Endodermal cell (in vitro differentiated cells): Measurements from ENCODE around the gene SMAD3. TPM values are rescaled to one million over a fixed set of nuclear protein-coding genes. Genes with fewer than 3 reads are reported as not detected.

ENCODE experiments used
- DNase-seq: peaks from one replicate; pipeline ENCODE4 v3.0.0-alpha.2; 2017
- H3K27ac ChIP-seq: 2 replicates; pipeline ENCODE4 v1.5.1; 2013; ENCODE audit warnings: mild to moderate bottlenecking, low read depth, low read length, moderate library complexity
- H3K27me3 ChIP-seq: 2 replicates; pipeline ENCODE4 v1.6.1; 2013; ENCODE audit warnings: mild to moderate bottlenecking, low read length, moderate library complexity; ENCODE audit not compliant: insufficient read depth, control insufficient read depth, poor library complexity, severe bottlenecking
- H3K36me3 ChIP-seq: 2 replicates; pipeline ENCODE4 v1.7.0; 2013; ENCODE audit warnings: mild to moderate bottlenecking, low read length, moderate library complexity; ENCODE audit not compliant: control insufficient read depth, insufficient read depth
- H3K4me1 ChIP-seq: one replicate; pipeline ENCODE4 v1.7.0; 2013; ENCODE audit warnings: low read length; ENCODE audit not compliant: control insufficient read depth, insufficient read depth
- H3K4me3 ChIP-seq: 2 replicates; pipeline ENCODE4 v1.5.1; 2013; ENCODE audit warnings: mild to moderate bottlenecking, low read length, moderate library complexity
- H3K9ac ChIP-seq: 2 replicates; pipeline ENCODE4 v1.6.1; 2013; ENCODE audit warnings: mild to moderate bottlenecking, low read length, moderate library complexity; ENCODE audit not compliant: poor library complexity, severe bottlenecking; ENCODE audit errors: extremely low read depth
- H3K9me3 ChIP-seq: 2 replicates; pipeline ENCODE4 v1.6.1; 2013; ENCODE audit warnings: mild to moderate bottlenecking, low read length, moderate library complexity; ENCODE audit not compliant: control insufficient read depth
- H3K27ac Mint-ChIP-seq: 2 replicates; pipeline ENCODE4 v1.8.0; 2020; ENCODE audit warnings: mixed read lengths
- H3K27me3 Mint-ChIP-seq: 2 replicates; pipeline ENCODE4 v1.8.0; 2021; ENCODE audit warnings: mild to moderate bottlenecking, mixed read lengths; ENCODE audit not compliant: insufficient read depth
- H3K36me3 Mint-ChIP-seq: 2 replicates; pipeline ENCODE4 v1.8.0; 2020; ENCODE audit warnings: low read depth, mixed read lengths
- H3K4me1 Mint-ChIP-seq: 2 replicates; pipeline ENCODE4 v1.8.0; 2020; ENCODE audit warnings: mixed read lengths
- H3K4me3 Mint-ChIP-seq: 2 replicates; pipeline ENCODE4 v1.8.0; 2020; ENCODE audit warnings: mild to moderate bottlenecking, moderate library complexity, mixed read lengths
- H3K9me3 Mint-ChIP-seq: 2 replicates; pipeline ENCODE4 v1.8.0; 2020; ENCODE audit warnings: mild to moderate bottlenecking, mixed read lengths
- WGBS, 2 experiments: methylation state at CpG; one replicate each; pipeline versions ENCODE4 v1.1.5 to v1.1.7; 2013; ENCODE audit warnings: missing lambda C conversion rate in 2 of 2, mixed read lengths in 1 of 2; ENCODE audit not compliant: insufficient coverage in 1 of 2, insufficient read length in 1 of 2; 5-methylcytosine and 5-hydroxymethylcytosine counted together
- total RNA-seq, 2 donors: library from RNA; stranded (reverse); fragmentation: NEBNext Ultra II Directional in 1 of 2; extraction: Animal tissue kit (Norgen Biotek cat#: 25700) in 1 of 2; gene quantifications; 2 replicates in 1 of 2; 3 replicates in 1 of 2; pipeline ENCODE4 v1.2.1, GENCODE V29; 2021
- TF ChIP-seq, protein P1 (sequence below): fragments of 200-600 bp; sonication (generic); conservative IDR thresholded peaks from 2 replicates; pipeline ENCODE4 v1.5.0; 2021; ENCODE audit warnings: antibody characterized with exemption, mild to moderate bottlenecking

The SMAD3 gene
- total RNA-seq, 2 donors from 2014 or later = 7.8 to 9.6 TPM

DNA sequence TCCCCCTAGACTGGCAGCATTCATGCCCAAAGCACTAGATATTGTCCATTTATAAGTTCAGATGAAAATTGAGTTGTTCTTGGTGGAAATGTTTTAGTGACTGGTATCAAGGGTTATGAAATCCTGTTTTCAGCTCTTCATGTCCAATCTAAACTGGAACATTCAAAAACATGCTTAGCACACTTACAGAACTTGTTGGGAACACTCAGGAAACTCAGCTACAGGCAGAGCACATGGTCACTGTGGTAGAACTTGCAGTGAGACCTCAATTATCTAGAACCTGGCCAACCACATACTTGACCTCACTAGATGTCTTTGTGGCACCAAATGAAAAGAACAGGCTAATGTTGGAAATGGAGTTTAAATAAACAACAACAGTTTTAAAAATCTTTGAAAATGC, 88.8 kb downstream of the SMAD3 start:
- no peak overlapping the region for H3K9ac ChIP-seq
- peaks cover 33% of the 10 kb centered on the region for H3K4me1 ChIP-seq
- peaks cover 37% of the 10 kb centered on the region for H3K4me1 Mint-ChIP-seq
- H3K4me3 ChIP-seq = no peak overlapping the region
- TF ChIP-seq, protein P1, sequence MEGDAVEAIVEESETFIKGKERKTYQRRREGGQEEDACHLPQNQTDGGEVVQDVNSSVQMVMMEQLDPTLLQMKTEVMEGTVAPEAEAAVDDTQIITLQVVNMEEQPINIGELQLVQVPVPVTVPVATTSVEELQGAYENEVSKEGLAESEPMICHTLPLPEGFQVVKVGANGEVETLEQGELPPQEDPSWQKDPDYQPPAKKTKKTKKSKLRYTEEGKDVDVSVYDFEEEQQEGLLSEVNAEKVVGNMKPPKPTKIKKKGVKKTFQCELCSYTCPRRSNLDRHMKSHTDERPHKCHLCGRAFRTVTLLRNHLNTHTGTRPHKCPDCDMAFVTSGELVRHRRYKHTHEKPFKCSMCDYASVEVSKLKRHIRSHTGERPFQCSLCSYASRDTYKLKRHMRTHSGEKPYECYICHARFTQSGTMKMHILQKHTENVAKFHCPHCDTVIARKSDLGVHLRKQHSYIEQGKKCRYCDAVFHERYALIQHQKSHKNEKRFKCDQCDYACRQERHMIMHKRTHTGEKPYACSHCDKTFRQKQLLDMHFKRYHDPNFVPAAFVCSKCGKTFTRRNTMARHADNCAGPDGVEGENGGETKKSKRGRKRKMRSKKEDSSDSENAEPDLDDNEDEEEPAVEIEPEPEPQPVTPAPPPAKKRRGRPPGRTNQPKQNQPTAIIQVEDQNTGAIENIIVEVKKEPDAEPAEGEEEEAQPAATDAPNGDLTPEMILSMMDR = no peak
- DNase-seq = no peak
- no peaks in the 10 kb centered on the region for H3K27me3 ChIP-seq
- H3K4me3 Mint-ChIP-seq = no peak overlapping the region
- peaks cover 15% of the 10 kb centered on the region for H3K27me3 Mint-ChIP-seq
- H3K27ac ChIP-seq = no peak overlapping the region
- peaks cover 7% of the 10 kb centered on the region for H3K36me3 ChIP-seq
- H3K9me3 Mint-ChIP-seq = peaks cover 5% of the 10 kb centered on the region
- peaks cover 6% of the 10 kb centered on the region for H3K36me3 Mint-ChIP-seq
- no peak overlapping the region for H3K27ac Mint-ChIP-seq
- peaks cover 8% of the 10 kb centered on the region for H3K9me3 ChIP-seq

DNA sequence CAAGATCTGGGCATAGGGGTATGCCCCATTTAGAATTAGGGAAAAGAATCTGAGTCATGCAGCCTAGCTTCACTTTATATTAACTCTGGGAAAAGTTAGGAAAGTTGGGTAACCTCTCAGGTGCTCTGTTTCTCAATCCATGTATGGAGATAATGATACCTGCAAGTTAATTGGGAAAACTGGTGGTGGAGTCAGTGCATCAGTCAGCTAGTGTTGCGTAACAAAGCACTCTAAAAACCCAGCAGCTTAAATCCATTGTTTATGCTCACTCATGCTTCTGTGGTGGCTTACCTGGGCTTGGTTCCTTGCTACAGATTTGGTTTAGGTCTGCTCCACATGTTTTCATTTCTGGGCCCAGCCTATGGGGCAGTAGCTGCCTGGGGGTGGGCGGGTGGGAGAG, 91.0 kb downstream of the SMAD3 start:
- H3K27ac ChIP-seq = no peak overlapping the region
- H3K27me3 Mint-ChIP-seq = peaks cover 20% of the 10 kb centered on the region
- H3K27me3 ChIP-seq = no peaks in the 10 kb centered on the region
- H3K4me1 Mint-ChIP-seq = peaks cover 25% of the 10 kb centered on the region
- H3K36me3 ChIP-seq = peaks cover 7% of the 10 kb centered on the region
- H3K4me1 ChIP-seq = peaks cover 22% of the 10 kb centered on the region
- TF ChIP-seq, protein P1 = no peak
- WGBS, 2 experiments = 100% methylated on average over 2 of the region's 2 CpGs
- peaks cover 5% of the 10 kb centered on the region for H3K9me3 Mint-ChIP-seq
- no peak overlapping the region for H3K27ac Mint-ChIP-seq
- peaks cover 8% of the 10 kb centered on the region for H3K9me3 ChIP-seq
- H3K4me3 ChIP-seq = no peak overlapping the region
- no peak for DNase-seq
- no peak overlapping the region for H3K9ac ChIP-seq
- peaks cover 6% of the 10 kb centered on the region for H3K36me3 Mint-ChIP-seq
- H3K4me3 Mint-ChIP-seq = no peak overlapping the region

DNA sequence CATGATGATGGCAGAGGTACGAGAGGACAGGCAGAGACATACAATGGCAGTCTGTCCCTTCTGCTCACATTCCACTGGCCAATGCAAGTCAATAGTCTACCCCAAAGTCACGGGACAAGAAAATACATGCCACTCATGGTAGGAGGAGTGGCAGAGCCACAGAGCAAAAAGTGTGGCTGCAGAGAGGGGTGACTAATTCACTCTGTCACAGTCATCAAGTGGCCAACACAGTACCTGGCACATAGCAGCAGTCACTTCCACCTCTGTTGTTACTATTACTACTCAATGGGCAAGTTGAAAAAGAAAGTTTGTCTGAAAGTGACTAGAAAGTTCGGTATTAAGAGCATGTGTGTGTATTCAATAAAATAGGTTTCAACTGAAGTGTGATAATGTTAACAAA, 91.4 kb downstream of the SMAD3 start:
- TF ChIP-seq, protein P1 = no peak
- H3K27me3 Mint-ChIP-seq = peaks cover 24% of the 10 kb centered on the region

More for the DNA sequence above, 91.4 kb downstream of the SMAD3 start:
- no peak for DNase-seq
- H3K36me3 ChIP-seq = peaks cover 7% of the 10 kb centered on the region
- 96 to 100% methylated on average over 3 of the region's 3 CpGs for WGBS, 2 experiments
- no peak overlapping the region for H3K4me3 ChIP-seq
- H3K36me3 Mint-ChIP-seq = peaks cover 6% of the 10 kb centered on the region
- H3K4me1 ChIP-seq = peaks cover 22% of the 10 kb centered on the region
- no peak overlapping the region for H3K4me3 Mint-ChIP-seq
- no peak overlapping the region for H3K27ac Mint-ChIP-seq
- no peak overlapping the region for H3K9ac ChIP-seq
- peaks cover 8% of the 10 kb centered on the region for H3K9me3 ChIP-seq
- peaks cover 25% of the 10 kb centered on the region for H3K4me1 Mint-ChIP-seq
- H3K27ac ChIP-seq = no peak overlapping the region
- H3K27me3 ChIP-seq = no peaks in the 10 kb centered on the region
- peaks cover 5% of the 10 kb centered on the region for H3K9me3 Mint-ChIP-seq
